IMR-90 (cell line): ENCODE data around the gene PANK4. TPM values are rescaled to one million over a fixed set of nuclear protein-coding genes. Genes with fewer than 3 reads are reported as not detected.

Experiments
- polyA plus RNA-seq, 3 experiments: library from polyadenylated mRNA; depleted of rRNA; stranded (reverse); fragments of >200 nt; gene quantifications; 2 replicates each; pipeline ENCODE4 v1.2.3, GENCODE V29; 2012; ENCODE audit warnings: low replicate concordance in 1 of 3
- total RNA-seq: library from RNA; depleted of rRNA; stranded (reverse); fragments of >200 nt; gene quantifications from 2 replicates; pipeline ENCODE4 v1.2.3, GENCODE V29; 2012
- TF ChIP-seq, protein P1 (sequence below): fragments of 150-350 bp; IDR thresholded peaks from 2 replicates; pipeline ENCODE4 v1.6.1; 2016; ENCODE audit warnings: low read depth, mild to moderate bottlenecking, low read length, moderate library complexity, borderline replicate concordance

PANK4 gene
- total and polyA plus RNA-seq, 2 of the 4 experiments (the other 2 are of a cell fraction), result 14.0 to 18.5 TPM

DNA sequence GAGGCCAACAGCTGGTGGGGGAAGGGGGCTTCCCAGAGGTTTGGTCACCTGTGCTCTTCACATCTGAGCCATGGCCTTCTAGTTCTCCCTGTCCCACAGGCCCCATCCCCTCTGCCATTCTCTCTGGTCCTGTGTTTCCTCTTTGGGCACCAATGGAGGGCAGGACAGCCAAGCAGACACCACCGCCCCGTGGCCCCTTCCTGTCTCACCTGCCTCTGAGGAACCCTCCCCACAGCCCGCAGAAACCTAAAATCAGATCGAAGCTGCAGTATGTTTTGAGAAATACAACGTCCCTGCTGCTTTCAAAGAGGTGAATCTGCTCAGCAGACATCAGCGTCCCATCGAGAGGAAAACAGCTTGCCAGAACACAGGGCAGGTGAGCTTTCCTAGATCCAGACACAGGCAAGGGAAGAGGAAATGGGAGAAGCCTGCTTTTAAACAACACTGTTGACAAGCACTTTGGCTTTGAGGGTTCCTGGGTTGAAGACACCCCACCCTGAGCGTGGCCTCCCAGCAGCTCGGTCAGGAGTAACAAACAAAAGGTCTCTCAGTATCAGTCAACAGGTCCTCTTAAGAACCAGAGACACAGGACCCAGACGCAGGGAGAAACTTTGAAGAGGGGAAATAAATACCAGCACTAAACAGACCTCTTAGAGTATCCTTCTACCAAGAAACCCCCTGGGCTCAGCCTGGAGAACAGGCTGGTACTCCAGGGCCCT lies 2.3 kb downstream of the PANK4 start (continued):
- TF ChIP-seq, protein P1, sequence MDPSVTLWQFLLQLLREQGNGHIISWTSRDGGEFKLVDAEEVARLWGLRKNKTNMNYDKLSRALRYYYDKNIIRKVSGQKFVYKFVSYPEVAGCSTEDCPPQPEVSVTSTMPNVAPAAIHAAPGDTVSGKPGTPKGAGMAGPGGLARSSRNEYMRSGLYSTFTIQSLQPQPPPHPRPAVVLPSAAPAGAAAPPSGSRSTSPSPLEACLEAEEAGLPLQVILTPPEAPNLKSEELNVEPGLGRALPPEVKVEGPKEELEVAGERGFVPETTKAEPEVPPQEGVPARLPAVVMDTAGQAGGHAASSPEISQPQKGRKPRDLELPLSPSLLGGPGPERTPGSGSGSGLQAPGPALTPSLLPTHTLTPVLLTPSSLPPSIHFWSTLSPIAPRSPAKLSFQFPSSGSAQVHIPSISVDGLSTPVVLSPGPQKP, result no peak
